ENCODE results near the gene IRX6. TPM values are rescaled to one million over a fixed set of nuclear protein-coding genes. Genes with fewer than 3 reads are reported as not detected.

The IRX6 gene
- total RNA-seq, 2 donors from 2014 or later: 0.66 TPM; not detected in 1

DNA sequence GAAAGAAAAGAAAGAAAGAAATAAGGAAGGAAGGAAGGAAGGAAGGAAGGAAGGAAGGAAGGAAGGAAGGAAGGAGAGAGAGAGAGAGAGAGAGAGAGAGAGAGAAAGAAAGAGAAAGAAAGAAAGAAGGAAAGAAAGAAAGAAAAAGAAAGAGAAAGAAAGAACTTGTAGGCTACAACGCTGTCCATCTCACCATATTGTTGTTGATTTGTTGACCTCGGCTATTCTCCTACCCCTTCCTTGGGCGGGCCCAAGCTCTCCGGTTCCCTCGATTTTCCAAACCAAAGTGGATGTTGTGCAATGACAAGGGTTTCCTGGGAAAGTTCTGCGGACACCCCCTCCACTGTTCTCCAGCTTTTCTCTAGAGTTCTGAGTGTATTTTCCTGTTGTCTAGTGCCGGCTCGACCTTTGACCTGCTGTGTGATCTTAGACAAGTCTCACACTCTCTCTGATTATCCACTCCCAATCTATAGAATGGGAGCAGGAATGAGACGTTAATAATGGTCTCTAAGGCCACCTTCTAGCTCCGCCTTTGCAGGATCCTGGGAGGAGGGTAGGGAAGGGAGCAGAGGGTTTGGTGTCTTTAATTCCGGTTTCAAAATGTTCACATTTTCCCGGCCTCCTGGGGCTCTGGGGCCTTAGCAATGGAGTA lies 1.6 kb downstream of the IRX6 start:
- H3K27me3 ChIP-seq: peaks cover 0 to 29% of the 10 kb centered on the region in 2 donors
- 6 to 8% methylated on average over 12 of the region's 12 CpGs for WGBS, 2 donors

DNA sequence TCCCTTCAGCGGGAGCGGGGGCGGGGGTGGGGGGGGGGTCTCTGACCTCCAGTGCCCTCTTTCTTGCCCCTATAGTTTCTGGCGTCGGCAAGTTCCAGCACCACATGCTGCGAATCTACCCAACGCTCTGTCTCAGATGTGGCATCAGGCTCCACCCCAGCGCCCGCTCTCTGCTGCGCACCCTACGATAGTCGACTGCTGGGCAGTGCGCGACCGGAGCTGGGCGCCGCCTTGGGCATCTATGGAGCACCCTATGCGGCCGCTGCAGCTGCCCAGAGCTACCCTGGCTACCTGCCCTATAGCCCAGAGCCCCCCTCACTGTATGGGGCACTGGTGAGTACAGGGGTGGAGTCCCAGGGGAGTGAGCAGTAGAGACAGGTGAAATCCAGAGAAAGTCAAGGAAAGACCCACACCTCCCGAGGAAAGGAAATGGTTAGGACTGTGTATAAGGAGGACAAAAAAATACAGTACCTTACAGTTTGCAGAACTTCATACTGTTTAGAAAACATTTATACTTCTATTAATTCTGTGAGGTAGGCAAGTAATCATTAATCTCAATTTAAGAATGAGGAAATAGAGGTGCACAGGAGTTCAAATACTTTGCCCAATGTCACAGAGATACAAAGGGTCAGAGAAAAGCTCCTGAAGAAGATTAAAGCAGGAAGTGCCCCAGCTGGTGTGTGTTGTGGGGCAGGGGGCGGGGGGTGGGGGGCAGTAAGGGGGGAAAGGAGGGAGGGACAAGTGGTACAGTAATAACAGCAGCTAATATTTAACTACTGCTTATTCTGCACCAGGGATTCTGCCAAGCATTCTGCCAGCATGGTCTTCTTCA lies 2.5 kb downstream of the IRX6 start:
- H3K9me3 ChIP-seq: no peaks in the 10 kb centered on the region
- ATAC-seq (peak; percentile 21), DNase-seq (no peak)
- intact Hi-C loops (cut with DNase I): no loop called here
- H3K36me3 ChIP-seq (replicated peaks in 1 of 2; ENCODE audit: insufficient read depth in 1 of 2, low read depth in 2 of 2): no peaks in the 10 kb centered on the region
- H3K4me3 ChIP-seq: no peak overlapping the region
- no peak overlapping the region for H3K27ac ChIP-seq
- 2 to 5% methylated on average over 15 to 21 of the region's 21 CpGs for WGBS, 2 donors
- H3K4me1 ChIP-seq: peaks cover 46% of the 10 kb centered on the region
- H3K27me3 ChIP-seq: peaks cover 0 to 34% of the 10 kb centered on the region in 2 donors
- TF ChIP-seq POLR2A (IDR thresholded peaks at IDR 0.05): no peak

More for the DNA sequence above, 1.6 kb downstream of the IRX6 start:
- intact Hi-C loops (cut with DNase I): no loop called here
- Histone ChIP-seq H3K36me3 (replicated peaks in 1 of 2; ENCODE audit: insufficient read depth in 1 of 2, low read depth in 2 of 2) (no peaks in the 10 kb centered on the region), H3K4me3 (no peak overlapping the region), H3K27ac (no peak overlapping the region), H3K9me3 (no peaks in the 10 kb centered on the region), H3K4me1 (peaks cover 37% of the 10 kb centered on the region)
- ATAC-seq: no peak
- no peak for TF ChIP-seq POLR2A (IDR thresholded peaks at IDR 0.05)
- TF ChIP-seq, protein P1, sequence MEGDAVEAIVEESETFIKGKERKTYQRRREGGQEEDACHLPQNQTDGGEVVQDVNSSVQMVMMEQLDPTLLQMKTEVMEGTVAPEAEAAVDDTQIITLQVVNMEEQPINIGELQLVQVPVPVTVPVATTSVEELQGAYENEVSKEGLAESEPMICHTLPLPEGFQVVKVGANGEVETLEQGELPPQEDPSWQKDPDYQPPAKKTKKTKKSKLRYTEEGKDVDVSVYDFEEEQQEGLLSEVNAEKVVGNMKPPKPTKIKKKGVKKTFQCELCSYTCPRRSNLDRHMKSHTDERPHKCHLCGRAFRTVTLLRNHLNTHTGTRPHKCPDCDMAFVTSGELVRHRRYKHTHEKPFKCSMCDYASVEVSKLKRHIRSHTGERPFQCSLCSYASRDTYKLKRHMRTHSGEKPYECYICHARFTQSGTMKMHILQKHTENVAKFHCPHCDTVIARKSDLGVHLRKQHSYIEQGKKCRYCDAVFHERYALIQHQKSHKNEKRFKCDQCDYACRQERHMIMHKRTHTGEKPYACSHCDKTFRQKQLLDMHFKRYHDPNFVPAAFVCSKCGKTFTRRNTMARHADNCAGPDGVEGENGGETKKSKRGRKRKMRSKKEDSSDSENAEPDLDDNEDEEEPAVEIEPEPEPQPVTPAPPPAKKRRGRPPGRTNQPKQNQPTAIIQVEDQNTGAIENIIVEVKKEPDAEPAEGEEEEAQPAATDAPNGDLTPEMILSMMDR (IDR thresholded peaks at IDR 0.05): no peak
- DNase-seq: no peak

DNA sequence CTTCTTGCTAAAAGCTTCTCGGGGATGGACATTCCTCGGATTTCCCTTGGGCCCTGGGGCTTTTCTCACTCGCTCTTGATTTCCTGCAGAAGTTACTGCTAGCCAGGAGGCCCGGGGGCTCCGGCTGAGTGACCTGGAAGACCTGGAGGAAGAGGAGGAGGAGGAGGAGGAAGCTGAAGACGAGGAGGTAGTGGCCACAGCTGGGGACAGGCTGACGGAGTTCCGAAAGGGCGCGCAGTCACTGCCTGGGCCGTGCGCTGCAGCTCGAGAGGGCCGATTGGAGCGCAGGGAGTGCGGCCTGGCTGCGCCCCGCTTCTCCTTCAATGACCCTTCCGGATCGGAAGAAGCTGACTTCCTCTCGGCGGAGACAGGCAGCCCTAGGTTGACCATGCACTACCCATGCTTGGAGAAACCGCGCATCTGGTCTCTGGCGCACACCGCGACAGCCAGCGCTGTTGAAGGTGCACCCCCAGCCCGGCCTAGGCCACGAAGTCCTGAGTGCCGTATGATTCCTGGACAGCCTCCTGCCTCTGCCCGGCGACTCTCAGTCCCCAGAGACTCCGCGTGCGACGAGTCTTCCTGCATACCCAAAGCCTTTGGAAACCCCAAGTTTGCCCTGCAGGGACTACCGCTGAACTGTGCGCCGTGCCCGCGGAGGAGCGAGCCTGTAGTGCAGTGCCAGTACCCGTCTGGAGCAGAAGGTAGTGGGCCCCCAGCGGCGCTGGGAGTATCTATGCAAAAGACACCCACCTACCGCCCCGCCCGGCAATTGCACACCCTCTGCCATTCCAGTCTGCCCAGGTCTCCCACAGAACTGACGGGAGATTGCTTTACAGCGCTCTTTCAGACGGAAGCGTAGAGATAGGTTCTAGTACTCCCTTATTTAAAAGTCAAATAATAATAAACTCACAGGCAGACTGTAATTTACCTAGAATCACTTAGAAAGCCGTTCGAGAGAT lies 4.9 kb downstream of the IRX6 start:
- intact Hi-C loops (cut with DNase I): no loop called here
- no peak for TF ChIP-seq POLR2A (IDR thresholded peaks at IDR 0.05)
- TF ChIP-seq, protein P1 (IDR thresholded peaks at IDR 0.05): no peak
- 0 to 3% methylated on average over 1 to 55 of the region's 55 CpGs for whole genome bisulfite sequencing, 2 donors
- DNase-seq: no peak
- Histone ChIP-seq H3K36me3 (replicated peaks in 1 of 2; ENCODE audit: insufficient read depth in 1 of 2, low read depth in 2 of 2) (no peaks in the 10 kb centered on the region), H3K27ac (no peak overlapping the region), H3K4me1 (peaks cover 45% of the 10 kb centered on the region), H3K4me3 (no peak overlapping the region), H3K27me3 (peaks cover 0 to 29% of the 10 kb centered on the region in 2 donors), H3K9me3 (no peaks in the 10 kb centered on the region)
- no peak for ATAC-seq

DNA sequence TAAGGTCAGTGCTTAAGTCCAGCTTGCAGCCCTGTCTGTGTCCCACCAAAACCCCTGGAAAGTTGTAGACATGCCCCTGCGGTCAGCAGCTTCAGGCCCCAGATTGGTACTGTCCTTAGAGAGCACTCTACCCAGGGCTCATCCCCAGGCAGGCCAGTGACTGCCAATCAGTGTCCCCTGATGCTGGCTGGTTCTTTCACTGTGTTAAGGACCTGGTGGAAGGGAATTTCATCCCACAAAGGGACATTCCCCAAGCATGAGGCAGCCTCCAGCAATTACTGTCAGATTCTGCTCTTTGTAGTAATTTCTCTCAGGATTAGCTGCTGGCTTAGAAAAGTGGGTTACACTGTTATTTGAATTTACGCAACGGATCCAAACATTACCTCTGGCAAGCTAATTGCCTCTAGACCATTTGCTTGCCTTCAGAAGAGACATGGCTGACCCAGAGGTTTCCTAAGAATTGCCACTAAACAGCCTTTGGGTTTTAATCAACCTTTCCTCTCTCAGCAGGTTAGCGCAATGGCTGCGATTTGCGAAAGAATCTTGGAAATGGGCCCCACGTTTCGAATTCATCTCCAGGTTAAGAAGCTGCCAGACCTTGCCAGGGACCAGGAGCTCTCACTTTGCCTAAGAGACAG lies 5.9 kb downstream of the IRX6 start:
- Histone ChIP-seq H3K36me3 (replicated peaks in 1 of 2; ENCODE audit: insufficient read depth in 1 of 2, low read depth in 2 of 2) (no peaks in the 10 kb centered on the region), H3K9me3 (no peaks in the 10 kb centered on the region), H3K27me3 (peaks cover 0 to 25% of the 10 kb centered on the region in 2 donors), H3K27ac (no peak overlapping the region), H3K4me3 (no peak overlapping the region), H3K4me1 (peaks cover 37% of the 10 kb centered on the region)
- no peak for ATAC-seq
- DNase-seq: no peak
- intact Hi-C loops (cut with DNase I): no loop called here
- 14 to 30% methylated on average over 8 of the region's 8 CpGs for WGBS, 2 donors
- TF ChIP-seq, protein P1 (IDR thresholded peaks at IDR 0.05): no peak
- TF ChIP-seq POLR2A (IDR thresholded peaks at IDR 0.05): no peak
